MCF 10A (cell line): ENCODE results near the gene ELP4. TPM values are rescaled to one million over a fixed set of nuclear protein-coding genes. Genes with fewer than 3 reads are reported as not detected.
"Not testable (repeated sequence)": the region's sequence is repeated elsewhere in the genome, so short reads cannot be mapped to it uniquely, and the experiment has no call there.

Source experiments
- BruUV-seq: library from RNA; stranded (reverse); fragments of 400-500 nt; replicated peaks from 2 replicates; lab custom pipeline; 2021; lab: Mats Ljungman, UMichigan
- CTCF ChIA-PET: fragments of 300-600 bp; sonication (Branson Sonifier 250); formaldehyde crosslinking; extraction: SDS; loops from one replicate; lab custom pipeline; 2021; ENCODE audit warnings: antibody characterized with exemption, inconsistent platforms; lab: Yijun Ruan, JAX
- POLR2A ChIA-PET: fragments of 300-600, 350-650 bp; sonication (Branson Sonifier 250); formaldehyde crosslinking; extraction: SDS; loops from one replicate; lab custom pipeline; 2020; ENCODE audit warnings: antibody characterized with exemption, inconsistent platforms; lab: Yijun Ruan, JAX
- DNase-seq: peaks from one replicate; pipeline ENCODE4 v3.0.0-alpha.2; 2018; ENCODE audit not compliant: unreplicated experiment
- H3K27ac Mint-ChIP-seq: one replicate; pipeline ENCODE4 v1.8.0; 2022; ENCODE audit warnings: mild to moderate bottlenecking, low read depth, mixed read lengths; ENCODE audit not compliant: unreplicated experiment
- H3K27me3 Mint-ChIP-seq: one replicate; pipeline ENCODE4 v1.8.0; 2022; ENCODE audit warnings: mixed read lengths; ENCODE audit not compliant: insufficient read depth, unreplicated experiment
- H3K36me3 Mint-ChIP-seq: one replicate; pipeline ENCODE4 v1.8.0; 2022; ENCODE audit warnings: mild to moderate bottlenecking, moderate library complexity, mixed read lengths; ENCODE audit not compliant: insufficient read depth, unreplicated experiment
- H3K4me1 Mint-ChIP-seq: one replicate; pipeline ENCODE4 v1.8.0; 2022; ENCODE audit warnings: mixed read lengths; ENCODE audit not compliant: insufficient read depth, unreplicated experiment
- H3K4me3 Mint-ChIP-seq: one replicate; pipeline ENCODE4 v1.8.0; 2022; ENCODE audit warnings: mild to moderate bottlenecking, moderate library complexity, mixed read lengths; ENCODE audit not compliant: unreplicated experiment
- H3K9me3 Mint-ChIP-seq: one replicate; pipeline ENCODE4 v1.8.0; 2022; ENCODE audit warnings: mixed read lengths; ENCODE audit not compliant: unreplicated experiment
- CTCF ChIP-seq: fragments of 200-600 bp; IDR thresholded peaks from one replicate; pipeline ENCODE4 v1.8.0; 2022; ENCODE audit warnings: antibody characterized with exemption, mild to moderate bottlenecking; ENCODE audit not compliant: unreplicated experiment
- intact Hi-C: fragments of 100-400 bp; cut with micrococcal nuclease; formaldehyde crosslinking; loops from 2 replicates; pipeline ENCODE4 v1.14.1; 2022
- total RNA-seq: library from RNA; stranded (reverse); gene quantifications from 2 replicates; pipeline ENCODE4 v1.2.3, GENCODE V29; 2022

ELP4 gene
- total RNA-seq, 1 experiment from 2014 or later: 18.3 TPM

- intact Hi-C loops: loop anchor here (10.0 kb wide), 2 partner anchors 250 to 690 kb away; no protein-coding TSS in a partner anchor
- Mint-ChIP-seq H3K9me3 (no peaks in the 10 kb centered on the region), H3K36me3 (peaks cover 14% of the 10 kb centered on the region), H3K27ac (no peak overlapping the region), H3K4me1 (peaks cover 5% of the 10 kb centered on the region), H3K4me3 (no peak overlapping the region), H3K27me3 (no peaks in the 10 kb centered on the region)
- BruUV-seq: no TSS peak
- CTCF ChIA-PET: interaction anchor here (0.5 to 1.9 kb wide), 5 partner anchors 377 to 775 kb away, joined by 3 to 13 read pairs (median 3); no protein-coding TSS in a partner anchor
- POLR2A ChIA-PET: interaction anchor here (0.8 kb wide), 1 partner anchor 25 kb away, joined by 3 read pairs; the partner anchor contains the start of genes ELP4 and IMMP1L
- DNase-seq: no peak
- TF ChIP-seq CTCF: no peak
Observed at GRCh38 chr11:31484497-31484896, 25.1 kb upstream of the ELP4 start.

DNA sequence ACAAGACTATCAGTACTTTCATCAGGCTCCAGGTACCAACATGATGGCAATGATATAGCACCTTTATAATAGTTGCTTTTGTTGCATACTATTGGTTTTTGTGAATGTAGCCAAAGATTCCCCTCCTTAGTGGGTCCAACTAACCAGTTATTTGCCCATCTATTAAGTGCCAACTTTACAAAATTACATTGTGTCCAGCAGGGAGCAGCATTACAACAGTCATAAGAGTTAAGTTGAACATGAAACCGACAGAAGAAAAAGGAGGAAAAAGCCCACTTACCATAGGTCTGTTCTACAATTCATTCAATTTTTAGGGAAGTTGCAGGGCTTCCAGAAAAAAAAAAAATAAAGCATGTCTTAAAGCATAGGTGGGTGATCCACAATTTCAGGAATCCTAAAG lies 21.7 kb upstream of the ELP4 start:
- Mint-ChIP-seq H3K9me3 (no peaks in the 10 kb centered on the region), H3K27ac (no peak overlapping the region), H3K4me3 (no peak overlapping the region), H3K36me3 (peaks cover 14% of the 10 kb centered on the region), H3K27me3 (no peaks in the 10 kb centered on the region), H3K4me1 (peaks cover 11% of the 10 kb centered on the region)
- DNase-seq: peak; percentile 52
- intact Hi-C loops: loop anchor here (1.0 to 10.0 kb wide), 5 partner anchors 154 to 687 kb away; no protein-coding TSS in a partner anchor
- no TSS peak for BruUV-seq
- POLR2A ChIA-PET: no interaction called here
- CTCF ChIA-PET: interaction anchor here (0.6 to 1.2 kb wide), 11 partner anchors 28 to 1203 kb away, joined by 3 to 7 read pairs (median 4); no protein-coding TSS in a partner anchor
- TF ChIP-seq CTCF: peak; percentile 43

- DNase-seq: no peak
- ChIA-PET CTCF (interaction anchor here (0.6 to 1.9 kb wide), 6 partner anchors 378 to 805 kb away, joined by 3 to 12 read pairs (median 4); no protein-coding TSS in a partner anchor), POLR2A (interaction anchor here (0.6 kb wide), 1 partner anchor 16 kb away, joined by 3 read pairs; no protein-coding TSS in a partner anchor)
- TF ChIP-seq CTCF: no peak
- intact Hi-C loops: no loop called here
- H3K4me3 Mint-ChIP-seq: no peak overlapping the region
- peaks cover 15% of the 10 kb centered on the region for H3K36me3 Mint-ChIP-seq
- no peaks in the 10 kb centered on the region for H3K9me3 Mint-ChIP-seq
- no peak overlapping the region for H3K27ac Mint-ChIP-seq
- no TSS peak for BruUV-seq
- H3K27me3 Mint-ChIP-seq: no peaks in the 10 kb centered on the region
- peaks cover 6% of the 10 kb centered on the region for H3K4me1 Mint-ChIP-seq
Observed at GRCh38 chr11:31492320-31492913, 17.1 kb upstream of the ELP4 start.

GRCh38 chr11:31493235-31493634 lies 16.3 kb upstream of the ELP4 start:
- no peaks in the 10 kb centered on the region for H3K9me3 Mint-ChIP-seq
- no TSS peak for BruUV-seq
- H3K27me3 Mint-ChIP-seq: no peaks in the 10 kb centered on the region
- no peak for TF ChIP-seq CTCF
- peaks cover 6% of the 10 kb centered on the region for H3K4me1 Mint-ChIP-seq
- intact Hi-C loops: no loop called here
- H3K4me3 Mint-ChIP-seq: no peak overlapping the region
- CTCF ChIA-PET: interaction anchor here (1.0 kb wide), 1 partner anchor 14 kb away, joined by 3 read pairs; no protein-coding TSS in a partner anchor
- POLR2A ChIA-PET: interaction anchor here (1.2 kb wide), 1 partner anchor 9 kb away, joined by 3 read pairs; no protein-coding TSS in a partner anchor
- no peak for DNase-seq
- H3K36me3 Mint-ChIP-seq: peaks cover 14% of the 10 kb centered on the region
- H3K27ac Mint-ChIP-seq: no peak overlapping the region

DNA sequence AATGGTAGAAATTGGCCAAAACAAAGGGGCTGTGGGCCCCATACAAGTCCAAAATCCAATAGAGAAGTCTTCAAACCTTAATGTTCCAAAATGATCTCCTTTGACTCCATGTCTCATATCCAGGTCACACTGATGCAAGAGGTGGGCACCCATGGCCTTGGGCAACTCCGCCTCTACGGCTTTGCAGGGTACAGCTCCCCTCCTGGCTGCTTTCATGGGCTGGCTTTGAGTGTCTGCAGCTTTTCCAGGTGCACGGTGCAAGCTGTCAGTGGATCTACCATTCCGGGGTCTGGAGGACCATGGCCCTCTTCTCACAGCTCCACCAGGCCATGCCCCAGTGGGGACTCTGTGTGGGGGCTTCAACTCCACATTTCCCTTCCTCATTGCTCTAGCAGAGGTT lies 15.8 kb upstream of the ELP4 start:
- H3K27me3 Mint-ChIP-seq, H3K27ac Mint-ChIP-seq, BruUV-seq, H3K4me1 Mint-ChIP-seq, intact Hi-C loops, DNase-seq, H3K4me3 Mint-ChIP-seq, H3K9me3 Mint-ChIP-seq: not testable (repeated sequence)
- H3K36me3 Mint-ChIP-seq: peaks cover 11% of the 10 kb centered on the region
- POLR2A ChIA-PET: interaction anchor here (1.2 kb wide), 1 partner anchor 9 kb away, joined by 3 read pairs; no protein-coding TSS in a partner anchor
- CTCF ChIA-PET: interaction anchor here (0.8 to 1.0 kb wide), 2 partner anchors 14 to 558 kb away, joined by 3 to 5 read pairs; no protein-coding TSS in a partner anchor
